Neural cell (in vitro differentiated cells): ENCODE measurements around the gene ZNF532.

ENCODE experiments used
- CTCF ChIP-seq: fragments of 450-650 bp; IDR thresholded peaks from 2 replicates; pipeline ENCODE4 v1.5.1; 2014; ENCODE audit warnings: antibody characterized with exemption, mild to moderate bottlenecking, moderate library complexity; ENCODE audit not compliant: poor library complexity, severe bottlenecking
- EP300 ChIP-seq: fragments of 450-650 bp; conservative IDR thresholded peaks from 2 replicates; pipeline ENCODE4 v1.6.1; 2014; ENCODE audit warnings: antibody characterized with exemption, mild to moderate bottlenecking, moderate library complexity; ENCODE audit not compliant: poor library complexity, severe bottlenecking
- EZH2 ChIP-seq: fragments of 200-600, 300-800 bp; shearing (Covaris generic), sonication (generic); IDR thresholded peaks from 2 replicates; pipeline ENCODE4 v1.6.1; 2014; ENCODE audit warnings: antibody characterized with exemption, low read length, borderline replicate concordance, mild to moderate bottlenecking; ENCODE audit not compliant: insufficient read depth, poor library complexity, severe bottlenecking
- POLR2AphosphoS5 ChIP-seq: IDR thresholded peaks from 2 replicates; pipeline ENCODE4 v1.6.1; 2012
- RAD21 ChIP-seq: fragments of 450-650 bp; conservative IDR thresholded peaks from 2 replicates; pipeline ENCODE4 v1.6.1; 2014; ENCODE audit warnings: antibody characterized with exemption, mild to moderate bottlenecking, moderate library complexity
- REST ChIP-seq: IDR thresholded peaks from 2 replicates; pipeline ENCODE4 v1.6.1; 2012; ENCODE audit warnings: borderline replicate concordance
- SMC3 ChIP-seq: fragments of 450-650 bp; conservative IDR thresholded peaks from 2 replicates; pipeline ENCODE4 v1.6.1; 2014; ENCODE audit warnings: antibody characterized with exemption, mild to moderate bottlenecking, moderate library complexity; ENCODE audit not compliant: poor library complexity
- TAF1 ChIP-seq: IDR thresholded peaks from 2 replicates; pipeline ENCODE4 v1.6.1; 2012; ENCODE audit warnings: low read depth

GRCh38 chr18:58896734-58897508, 32.2 kb downstream of the ZNF532 start:
- no peak for TF ChIP-seq POLR2AphosphoS5
- no peak for TF ChIP-seq RAD21
- TF ChIP-seq CTCF = no peak
- TF ChIP-seq REST = no peak
- no peak for TF ChIP-seq TAF1
- TF ChIP-seq EZH2 = no peak
- no peak for TF ChIP-seq EP300
- TF ChIP-seq SMC3 = no peak
